PC-9 (cell line): ENCODE measurements around the gene UGT1A7.

Experiments
- EZH2 ChIP-seq: fragments of 200-600 bp; sonication (generic); IDR thresholded peaks from 2 replicates; pipeline ENCODE4 v1.8.0; 2017; ENCODE audit warnings: antibody characterized with exemption, low read depth
- TF ChIP-seq, protein P1 (sequence below): fragments of 200-600 bp; sonication (generic); conservative IDR thresholded peaks from 2 replicates; pipeline ENCODE4 v1.6.1; 2017; ENCODE audit warnings: mixed run types, antibody characterized with exemption, mild to moderate bottlenecking, moderate library complexity

GRCh38 chr2:233689501-233689900, 7.8 kb downstream of the UGT1A7 start:
- TF ChIP-seq, protein P1, sequence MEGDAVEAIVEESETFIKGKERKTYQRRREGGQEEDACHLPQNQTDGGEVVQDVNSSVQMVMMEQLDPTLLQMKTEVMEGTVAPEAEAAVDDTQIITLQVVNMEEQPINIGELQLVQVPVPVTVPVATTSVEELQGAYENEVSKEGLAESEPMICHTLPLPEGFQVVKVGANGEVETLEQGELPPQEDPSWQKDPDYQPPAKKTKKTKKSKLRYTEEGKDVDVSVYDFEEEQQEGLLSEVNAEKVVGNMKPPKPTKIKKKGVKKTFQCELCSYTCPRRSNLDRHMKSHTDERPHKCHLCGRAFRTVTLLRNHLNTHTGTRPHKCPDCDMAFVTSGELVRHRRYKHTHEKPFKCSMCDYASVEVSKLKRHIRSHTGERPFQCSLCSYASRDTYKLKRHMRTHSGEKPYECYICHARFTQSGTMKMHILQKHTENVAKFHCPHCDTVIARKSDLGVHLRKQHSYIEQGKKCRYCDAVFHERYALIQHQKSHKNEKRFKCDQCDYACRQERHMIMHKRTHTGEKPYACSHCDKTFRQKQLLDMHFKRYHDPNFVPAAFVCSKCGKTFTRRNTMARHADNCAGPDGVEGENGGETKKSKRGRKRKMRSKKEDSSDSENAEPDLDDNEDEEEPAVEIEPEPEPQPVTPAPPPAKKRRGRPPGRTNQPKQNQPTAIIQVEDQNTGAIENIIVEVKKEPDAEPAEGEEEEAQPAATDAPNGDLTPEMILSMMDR = no peak
- no peak for TF ChIP-seq EZH2
